HG03025 (cell line): ENCODE data around the gene IL1A.

Experiments used
- ATAC-seq: cut with Tn5 transposase; IDR thresholded peaks from one replicate; pipeline ENCODE4 v1.9.1; 2021; ENCODE audit warnings: mild to moderate bottlenecking, moderate library complexity; ENCODE audit not compliant: unreplicated experiment, low FRiP score

IL1A gene

GRCh38 chr2:112728378-112729175, 55.7 kb downstream of the IL1A start:
- ATAC-seq: no peak

GRCh38 chr2:112728029-112728362, 56.3 kb downstream of the IL1A start:
- ATAC-seq: no peak

GRCh38 chr2:112727276-112728028, 56.8 kb downstream of the IL1A start:
- no peak for ATAC-seq

- ATAC-seq: peak; percentile 64
These were observed 57.7 kb downstream of the IL1A start for GRCh38 chr2:112726487-112727190.

- ATAC-seq: no peak
These were observed 58.5 kb downstream of the IL1A start for GRCh38 chr2:112725545-112726457.

- ATAC-seq: no peak
These were observed 59.4 kb downstream of the IL1A start for GRCh38 chr2:112724591-112725525.

GRCh38 chr2:112723995-112724394, 60.3 kb downstream of the IL1A start:
- ATAC-seq: no peak
